ENCODE measurements around the gene ZFX.

The ZFX gene

GRCh38 chrX:24204331-24204730, 54.8 kb downstream of the ZFX start:
- ATAC-seq (ENCODE audit: low read depth): no peak
- no peak for TF ChIP-seq CTCF (IDR thresholded peaks at IDR 0.05; ENCODE audit: poor library complexity, severe bottlenecking)
- no peaks in the 10 kb centered on the region for H3K9me3 ChIP-seq (ENCODE audit: severe bottlenecking)
- H3K36me3 ChIP-seq (ENCODE audit: low read depth): peaks cover 20% of the 10 kb centered on the region
- no peaks in the 10 kb centered on the region for H3K27me3 ChIP-seq (ENCODE audit: insufficient read depth, poor library complexity, severe bottlenecking)
- H3K4me3 ChIP-seq (ENCODE audit: severe bottlenecking): no peak overlapping the region
- DNase-seq (ENCODE audit: low spot score): no peak
- peaks cover 2% of the 10 kb centered on the region for H3K4me1 ChIP-seq (ENCODE audit: insufficient read depth, poor library complexity, severe bottlenecking)
- H3K27ac ChIP-seq (ENCODE audit: poor library complexity, severe bottlenecking): no peak overlapping the region

- no peak overlapping the region for H3K27ac ChIP-seq (ENCODE audit: poor library complexity, severe bottlenecking)
Observed at GRCh38 chrX:24204958-24205357, 55.4 kb downstream of the ZFX start.

GRCh38 chrX:24207826-24208225, 58.3 kb downstream of the ZFX start:
- Histone ChIP-seq H3K36me3 (ENCODE audit: low read depth) (peaks cover 33% of the 10 kb centered on the region), H3K27me3 (ENCODE audit: insufficient read depth, poor library complexity, severe bottlenecking) (no peaks in the 10 kb centered on the region), H3K4me3 (ENCODE audit: severe bottlenecking) (no peak overlapping the region), H3K4me1 (ENCODE audit: insufficient read depth, poor library complexity, severe bottlenecking) (peaks cover 2% of the 10 kb centered on the region), H3K27ac (ENCODE audit: poor library complexity, severe bottlenecking) (no peak overlapping the region), H3K9me3 (ENCODE audit: severe bottlenecking) (no peaks in the 10 kb centered on the region)
- no peak for DNase-seq (ENCODE audit: low spot score)
- no peak for TF ChIP-seq CTCF (IDR thresholded peaks at IDR 0.05; ENCODE audit: poor library complexity, severe bottlenecking)
- no peak for ATAC-seq (ENCODE audit: low read depth)

More at GRCh38 chrX:24204958-24205357, 55.4 kb downstream of the ZFX start:
- DNase-seq (ENCODE audit: low spot score) (no peak), ATAC-seq (ENCODE audit: low read depth) (no peak)
- peaks cover 25% of the 10 kb centered on the region for H3K36me3 ChIP-seq (ENCODE audit: low read depth)
- peaks cover 2% of the 10 kb centered on the region for H3K4me1 ChIP-seq (ENCODE audit: insufficient read depth, poor library complexity, severe bottlenecking)
- TF ChIP-seq CTCF (IDR thresholded peaks at IDR 0.05; ENCODE audit: poor library complexity, severe bottlenecking): no peak
- H3K9me3 ChIP-seq (ENCODE audit: severe bottlenecking): no peaks in the 10 kb centered on the region
- no peak overlapping the region for H3K4me3 ChIP-seq (ENCODE audit: severe bottlenecking)
- no peaks in the 10 kb centered on the region for H3K27me3 ChIP-seq (ENCODE audit: insufficient read depth, poor library complexity, severe bottlenecking)

- Histone ChIP-seq H3K27me3 (ENCODE audit: insufficient read depth, poor library complexity, severe bottlenecking) (no peaks in the 10 kb centered on the region), H3K9me3 (ENCODE audit: severe bottlenecking) (no peaks in the 10 kb centered on the region), H3K36me3 (ENCODE audit: low read depth) (peaks cover 33% of the 10 kb centered on the region), H3K27ac (ENCODE audit: poor library complexity, severe bottlenecking) (no peak overlapping the region), H3K4me3 (ENCODE audit: severe bottlenecking) (no peak overlapping the region), H3K4me1 (ENCODE audit: insufficient read depth, poor library complexity, severe bottlenecking) (peaks cover 2% of the 10 kb centered on the region)
- DNase-seq (ENCODE audit: low spot score): no peak
- ATAC-seq (ENCODE audit: low read depth): no peak
- TF ChIP-seq CTCF (IDR thresholded peaks at IDR 0.05; ENCODE audit: poor library complexity, severe bottlenecking): no peak
Observed at GRCh38 chrX:24208496-24209240, 59.1 kb downstream of the ZFX start.

- TF ChIP-seq CTCF (IDR thresholded peaks at IDR 0.05; ENCODE audit: poor library complexity, severe bottlenecking): no peak
- H3K27me3 ChIP-seq (ENCODE audit: insufficient read depth, poor library complexity, severe bottlenecking): no peaks in the 10 kb centered on the region
- no peak overlapping the region for H3K4me3 ChIP-seq (ENCODE audit: severe bottlenecking)
- peaks cover 5% of the 10 kb centered on the region for H3K4me1 ChIP-seq (ENCODE audit: insufficient read depth, poor library complexity, severe bottlenecking)
- ATAC-seq (ENCODE audit: low read depth): no peak
- peaks cover 33% of the 10 kb centered on the region for H3K36me3 ChIP-seq (ENCODE audit: low read depth)
- no peak overlapping the region for H3K27ac ChIP-seq (ENCODE audit: poor library complexity, severe bottlenecking)
- DNase-seq (ENCODE audit: low spot score): no peak
- no peaks in the 10 kb centered on the region for H3K9me3 ChIP-seq (ENCODE audit: severe bottlenecking)
Observed at GRCh38 chrX:24210190-24210589, 60.7 kb downstream of the ZFX start.
